Neural crest cell (in vitro differentiated cells): ENCODE measurements around the gene SYT6. TPM values are rescaled to one million over a fixed set of nuclear protein-coding genes. Genes with fewer than 3 reads are reported as not detected.

ENCODE experiments used
- DNase-seq: peaks from one replicate; pipeline ENCODE4 v3.0.0; 2021; ENCODE audit warnings: low read depth, mixed read lengths, low spot score
- H3K27ac Mint-ChIP-seq: one replicate; pipeline ENCODE4 v1.8.0; 2021; ENCODE audit warnings: mild to moderate bottlenecking, mixed read lengths; ENCODE audit not compliant: unreplicated experiment
- H3K27me3 Mint-ChIP-seq: 2 replicates; pipeline ENCODE4 v1.8.0; 2021; ENCODE audit warnings: low read depth, mild to moderate bottlenecking, mixed read lengths
- H3K36me3 Mint-ChIP-seq: 2 replicates; pipeline ENCODE4 v1.8.0; 2021; ENCODE audit warnings: low read depth, mild to moderate bottlenecking, mixed read lengths
- H3K4me1 Mint-ChIP-seq: 2 replicates; pipeline ENCODE4 v1.8.0; 2021; ENCODE audit warnings: mixed read lengths
- H3K4me3 Mint-ChIP-seq: one replicate; pipeline ENCODE4 v1.8.0; 2021; ENCODE audit warnings: mild to moderate bottlenecking, mixed read lengths
- H3K9me3 Mint-ChIP-seq: 2 replicates; pipeline ENCODE4 v1.8.0; 2021; ENCODE audit warnings: mixed read lengths
- total RNA-seq: library from RNA; stranded (reverse); gene quantifications from 2 replicates; pipeline ENCODE4 v1.2.1, GENCODE V29; 2021
- TF ChIP-seq, protein P1 (sequence below): fragments of 200-600 bp; sonication (generic); conservative IDR thresholded peaks from 2 replicates; pipeline ENCODE4 v1.5.0; 2021; ENCODE audit warnings: antibody characterized with exemption, mild to moderate bottlenecking

Gene SYT6
- total RNA-seq, 1 donor from 2014 or later = 3.1 TPM

DNA sequence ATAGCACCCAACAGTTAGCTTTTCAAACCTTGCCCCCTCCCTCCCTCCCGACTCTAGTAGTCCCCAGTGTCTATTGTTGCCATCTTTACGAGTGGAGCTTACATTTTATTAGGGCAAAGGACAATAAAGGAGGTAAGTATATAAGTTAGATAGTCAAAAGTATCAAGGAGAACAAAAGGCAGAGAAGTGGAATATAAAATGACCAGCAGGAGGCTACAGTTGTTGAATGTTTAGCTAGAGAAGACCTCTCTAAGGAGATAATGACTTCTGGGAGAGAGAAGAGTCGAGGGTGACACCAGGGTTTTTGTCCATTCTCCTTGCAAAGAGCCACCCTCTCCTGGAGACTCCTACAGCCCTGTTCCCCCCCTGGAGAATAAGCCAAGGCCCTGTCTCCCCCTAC, 48.7 kb downstream of the SYT6 start:
- H3K9me3 Mint-ChIP-seq = no peaks in the 10 kb centered on the region
- no peaks in the 10 kb centered on the region for H3K36me3 Mint-ChIP-seq
- DNase-seq = no peak
- no peak overlapping the region for H3K27ac Mint-ChIP-seq
- H3K27me3 Mint-ChIP-seq = no peaks in the 10 kb centered on the region
- peaks cover 4% of the 10 kb centered on the region for H3K4me1 Mint-ChIP-seq
- TF ChIP-seq, protein P1, sequence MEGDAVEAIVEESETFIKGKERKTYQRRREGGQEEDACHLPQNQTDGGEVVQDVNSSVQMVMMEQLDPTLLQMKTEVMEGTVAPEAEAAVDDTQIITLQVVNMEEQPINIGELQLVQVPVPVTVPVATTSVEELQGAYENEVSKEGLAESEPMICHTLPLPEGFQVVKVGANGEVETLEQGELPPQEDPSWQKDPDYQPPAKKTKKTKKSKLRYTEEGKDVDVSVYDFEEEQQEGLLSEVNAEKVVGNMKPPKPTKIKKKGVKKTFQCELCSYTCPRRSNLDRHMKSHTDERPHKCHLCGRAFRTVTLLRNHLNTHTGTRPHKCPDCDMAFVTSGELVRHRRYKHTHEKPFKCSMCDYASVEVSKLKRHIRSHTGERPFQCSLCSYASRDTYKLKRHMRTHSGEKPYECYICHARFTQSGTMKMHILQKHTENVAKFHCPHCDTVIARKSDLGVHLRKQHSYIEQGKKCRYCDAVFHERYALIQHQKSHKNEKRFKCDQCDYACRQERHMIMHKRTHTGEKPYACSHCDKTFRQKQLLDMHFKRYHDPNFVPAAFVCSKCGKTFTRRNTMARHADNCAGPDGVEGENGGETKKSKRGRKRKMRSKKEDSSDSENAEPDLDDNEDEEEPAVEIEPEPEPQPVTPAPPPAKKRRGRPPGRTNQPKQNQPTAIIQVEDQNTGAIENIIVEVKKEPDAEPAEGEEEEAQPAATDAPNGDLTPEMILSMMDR = no peak
- no peak overlapping the region for H3K4me3 Mint-ChIP-seq

GRCh38 chr1:114103992-114104391, 49.7 kb downstream of the SYT6 start:
- no peaks in the 10 kb centered on the region for H3K9me3 Mint-ChIP-seq
- no peak overlapping the region for H3K27ac Mint-ChIP-seq
- H3K36me3 Mint-ChIP-seq = no peaks in the 10 kb centered on the region
- peaks cover 4% of the 10 kb centered on the region for H3K4me1 Mint-ChIP-seq
- DNase-seq = no peak
- no peak overlapping the region for H3K4me3 Mint-ChIP-seq
- no peaks in the 10 kb centered on the region for H3K27me3 Mint-ChIP-seq
- TF ChIP-seq, protein P1 = no peak

- Mint-ChIP-seq H3K27ac (no peak overlapping the region), H3K9me3 (no peaks in the 10 kb centered on the region), H3K27me3 (no peaks in the 10 kb centered on the region), H3K4me1 (peaks cover 4% of the 10 kb centered on the region), H3K4me3 (no peak overlapping the region), H3K36me3 (peaks cover 5% of the 10 kb centered on the region)
- DNase-seq = no peak
- TF ChIP-seq, protein P1 = no peak
These were observed 51.5 kb downstream of the SYT6 start for GRCh38 chr1:114102136-114102535.

GRCh38 chr1:114100148-114100547, 53.5 kb downstream of the SYT6 start:
- TF ChIP-seq, protein P1 = no peak
- peaks cover 5% of the 10 kb centered on the region for H3K36me3 Mint-ChIP-seq
- H3K9me3 Mint-ChIP-seq = no peaks in the 10 kb centered on the region
- H3K27ac Mint-ChIP-seq = no peak overlapping the region
- H3K27me3 Mint-ChIP-seq = no peaks in the 10 kb centered on the region
- no peak for DNase-seq
- no peak overlapping the region for H3K4me3 Mint-ChIP-seq
- H3K4me1 Mint-ChIP-seq = peaks cover 6% of the 10 kb centered on the region

- Mint-ChIP-seq H3K27ac (no peak overlapping the region), H3K36me3 (peaks cover 5% of the 10 kb centered on the region), H3K4me3 (no peak overlapping the region), H3K9me3 (no peaks in the 10 kb centered on the region), H3K4me1 (peaks cover 14% of the 10 kb centered on the region), H3K27me3 (no peaks in the 10 kb centered on the region)
- TF ChIP-seq, protein P1 = no peak
- no peak for DNase-seq
These were observed 54.4 kb downstream of the SYT6 start for GRCh38 chr1:114099268-114099667.

- no peaks in the 10 kb centered on the region for H3K27me3 Mint-ChIP-seq
- TF ChIP-seq, protein P1 = no peak
- no peak overlapping the region for H3K27ac Mint-ChIP-seq
- peaks cover 5% of the 10 kb centered on the region for H3K36me3 Mint-ChIP-seq
- no peak for DNase-seq
- H3K9me3 Mint-ChIP-seq = no peaks in the 10 kb centered on the region
- peaks cover 16% of the 10 kb centered on the region for H3K4me1 Mint-ChIP-seq
- H3K4me3 Mint-ChIP-seq = no peak overlapping the region
These were observed 56.6 kb downstream of the SYT6 start for GRCh38 chr1:114097109-114097508.
